ENCODE data around the gene PSMG4.

DNA sequence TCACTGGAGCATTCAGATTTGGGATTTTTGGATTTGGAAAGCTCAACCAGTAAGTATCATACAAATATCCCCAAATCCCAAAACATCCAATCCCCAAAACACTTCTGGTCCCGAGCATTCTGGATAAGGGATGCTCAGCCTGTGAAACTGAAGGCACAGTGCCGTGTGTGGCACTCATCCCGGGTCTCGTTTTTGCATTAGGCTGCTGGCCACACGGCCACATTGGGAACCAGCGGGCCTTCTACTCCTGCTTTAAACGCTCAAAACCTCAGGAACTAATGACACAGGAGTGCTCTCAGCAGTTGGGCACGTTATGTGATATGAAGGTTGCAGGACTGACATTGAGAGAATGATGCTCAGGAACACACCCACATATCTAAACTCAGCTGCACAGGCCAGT is 35.6 kb downstream of the PSMG4 start:
- TF ChIP-seq, protein P1, sequence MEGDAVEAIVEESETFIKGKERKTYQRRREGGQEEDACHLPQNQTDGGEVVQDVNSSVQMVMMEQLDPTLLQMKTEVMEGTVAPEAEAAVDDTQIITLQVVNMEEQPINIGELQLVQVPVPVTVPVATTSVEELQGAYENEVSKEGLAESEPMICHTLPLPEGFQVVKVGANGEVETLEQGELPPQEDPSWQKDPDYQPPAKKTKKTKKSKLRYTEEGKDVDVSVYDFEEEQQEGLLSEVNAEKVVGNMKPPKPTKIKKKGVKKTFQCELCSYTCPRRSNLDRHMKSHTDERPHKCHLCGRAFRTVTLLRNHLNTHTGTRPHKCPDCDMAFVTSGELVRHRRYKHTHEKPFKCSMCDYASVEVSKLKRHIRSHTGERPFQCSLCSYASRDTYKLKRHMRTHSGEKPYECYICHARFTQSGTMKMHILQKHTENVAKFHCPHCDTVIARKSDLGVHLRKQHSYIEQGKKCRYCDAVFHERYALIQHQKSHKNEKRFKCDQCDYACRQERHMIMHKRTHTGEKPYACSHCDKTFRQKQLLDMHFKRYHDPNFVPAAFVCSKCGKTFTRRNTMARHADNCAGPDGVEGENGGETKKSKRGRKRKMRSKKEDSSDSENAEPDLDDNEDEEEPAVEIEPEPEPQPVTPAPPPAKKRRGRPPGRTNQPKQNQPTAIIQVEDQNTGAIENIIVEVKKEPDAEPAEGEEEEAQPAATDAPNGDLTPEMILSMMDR (IDR thresholded peaks at IDR 0.05): no peak
- TF ChIP-seq EP300 (IDR thresholded peaks at IDR 0.05; ENCODE audit: low read depth) (no peak), POLR2A (IDR thresholded peaks at IDR 0.05) (no peak), POLR2AphosphoS5 (IDR thresholded peaks at IDR 0.05) (no peak)

Data from transverse colon (tissue), 4 donors.